HG03520 (cell line): ENCODE measurements around the gene UBE2E1.
"Not testable (repeated sequence)": the region's sequence is repeated elsewhere in the genome, so short reads cannot be mapped to it uniquely, and the experiment has no call there.

ENCODE experiments used
- ATAC-seq: cut with Tn5 transposase; IDR thresholded peaks from one replicate; pipeline ENCODE4 v1.9.1; 2021; ENCODE audit warnings: mild to moderate bottlenecking, moderate library complexity; ENCODE audit not compliant: unreplicated experiment

Gene UBE2E1

GRCh38 chr3:23875113-23875725 lies 69.5 kb downstream of the UBE2E1 start:
- ATAC-seq = no peak

GRCh38 chr3:23876923-23877322 lies 71.2 kb downstream of the UBE2E1 start:
- no peak for ATAC-seq

GRCh38 chr3:23877329-23877980 lies 71.7 kb downstream of the UBE2E1 start:
- ATAC-seq = no peak

- no peak for ATAC-seq
Observed at GRCh38 chr3:23879485-23879884, 73.7 kb downstream of the UBE2E1 start.

DNA sequence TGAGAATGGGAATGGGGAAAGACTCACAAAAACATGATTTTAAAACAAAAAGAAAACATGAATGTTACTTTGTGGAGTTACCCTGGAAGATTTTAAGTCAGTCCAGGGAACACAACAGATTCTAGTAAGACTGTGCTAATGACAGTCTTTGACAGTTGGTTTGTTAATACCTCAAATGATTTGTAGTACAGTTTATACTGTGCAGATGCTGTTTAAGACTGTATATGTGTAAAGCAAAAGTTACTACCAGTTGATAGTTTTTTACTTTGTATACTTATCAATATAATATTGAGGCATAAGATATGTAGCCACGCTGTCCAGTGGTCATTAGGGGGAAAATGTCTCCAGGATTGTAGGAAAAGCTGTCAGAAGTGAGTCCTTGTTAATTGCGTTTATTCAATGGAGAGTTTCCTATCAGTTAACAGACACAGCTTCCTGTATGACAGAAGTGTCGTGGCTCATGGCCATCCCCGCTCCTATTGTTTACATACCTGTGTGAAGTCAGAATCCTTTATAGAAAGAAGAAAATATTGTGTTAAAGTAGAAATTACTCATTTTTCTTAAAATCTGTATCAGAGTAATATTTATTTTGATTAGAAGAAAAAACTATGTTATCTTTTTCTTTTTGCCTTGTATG lies 75.1 kb downstream of the UBE2E1 start:
- ATAC-seq = no peak

DNA sequence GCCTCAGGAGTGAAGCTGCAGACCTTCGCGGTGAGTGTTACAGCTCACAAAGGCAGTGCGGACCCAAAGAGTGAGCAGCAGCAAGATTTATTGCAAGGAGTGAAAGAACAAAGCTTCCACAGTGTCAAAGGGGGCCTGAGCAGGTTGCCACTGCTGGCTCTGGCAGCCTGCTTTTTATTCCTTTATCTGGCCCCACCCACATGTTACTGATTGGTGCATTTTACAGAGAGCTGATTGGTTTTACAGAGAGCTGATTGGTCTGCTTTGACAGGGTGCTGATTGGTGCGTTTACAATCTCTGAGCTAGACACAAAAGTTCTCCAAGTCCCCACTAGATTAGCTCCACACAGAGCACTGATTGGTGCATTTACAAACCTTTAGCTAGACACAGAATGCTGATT lies 76.2 kb downstream of the UBE2E1 start:
- ATAC-seq = not testable (repeated sequence)

GRCh38 chr3:23882487-23882918 lies 76.7 kb downstream of the UBE2E1 start:
- ATAC-seq = no peak

DNA sequence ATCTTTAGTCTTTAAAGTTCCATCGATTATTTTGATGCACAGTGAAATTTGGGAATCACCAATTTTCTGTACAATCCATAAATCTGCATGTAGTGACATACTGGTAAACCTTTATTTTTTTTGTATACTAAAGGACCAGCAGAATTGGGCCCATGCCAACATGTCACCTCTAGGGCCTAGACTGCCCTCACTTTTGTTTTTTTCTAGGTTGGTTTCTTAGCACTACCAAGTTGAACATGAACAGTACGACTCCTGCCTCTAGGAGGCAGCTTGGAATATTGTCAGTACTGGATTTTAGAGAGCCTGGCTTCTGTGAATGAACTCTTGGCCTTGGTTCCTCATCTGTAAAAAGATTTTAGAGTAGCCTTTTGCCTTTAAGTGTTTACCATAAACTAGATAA lies 78.7 kb downstream of the UBE2E1 start:
- no peak for ATAC-seq

GRCh38 chr3:23885210-23885609 lies 79.5 kb downstream of the UBE2E1 start:
- no peak for ATAC-seq

GRCh38 chr3:23886311-23886710 lies 80.6 kb downstream of the UBE2E1 start:
- no peak for ATAC-seq

GRCh38 chr3:23888617-23889228 lies 83.0 kb downstream of the UBE2E1 start:
- ATAC-seq = no peak

GRCh38 chr3:23889386-23889785 lies 83.6 kb downstream of the UBE2E1 start:
- no peak for ATAC-seq

- no peak for ATAC-seq
Observed at GRCh38 chr3:23889950-23890349, 84.2 kb downstream of the UBE2E1 start.

DNA sequence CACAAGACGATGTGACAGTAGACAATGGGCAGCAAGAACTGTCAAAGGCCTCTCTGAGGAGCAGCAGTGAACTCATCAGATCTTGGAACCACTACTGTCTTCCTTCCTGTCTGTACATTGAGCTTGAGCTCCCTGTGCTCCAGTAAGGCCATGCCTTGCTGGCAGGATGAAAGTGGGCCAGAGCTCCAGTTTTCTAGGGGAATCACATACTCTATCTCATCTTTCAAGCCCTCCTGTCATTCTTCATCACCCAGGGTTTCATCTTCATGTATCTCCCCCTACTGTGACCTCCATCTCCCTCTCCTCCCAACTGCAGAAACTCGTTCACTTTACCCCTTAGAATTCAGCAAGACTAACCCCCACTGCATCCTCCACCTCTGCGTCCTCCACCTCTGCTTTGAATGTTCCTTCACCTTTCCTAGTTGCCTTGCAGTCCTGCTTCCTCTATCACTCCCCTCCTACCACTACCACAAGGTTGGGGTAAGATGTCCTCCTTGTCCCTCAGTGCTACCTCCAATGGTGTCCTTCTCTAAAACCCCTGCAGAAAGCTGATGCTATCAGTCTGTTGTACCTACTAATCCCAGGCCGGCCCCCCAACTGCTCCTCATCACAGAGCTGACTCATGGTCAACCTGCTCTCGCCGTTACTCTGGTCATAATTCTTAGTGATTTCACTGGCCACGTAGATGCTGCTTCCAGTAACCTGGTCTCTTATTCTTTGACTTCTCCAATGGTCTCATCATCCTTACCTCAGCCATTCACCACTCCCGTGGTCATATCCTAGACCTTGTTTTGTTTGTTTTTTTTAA lies 88.7 kb downstream of the UBE2E1 start:
- ATAC-seq = no peak

- ATAC-seq = no peak
Observed at GRCh38 chr3:23895181-23895580, 89.4 kb downstream of the UBE2E1 start.

DNA sequence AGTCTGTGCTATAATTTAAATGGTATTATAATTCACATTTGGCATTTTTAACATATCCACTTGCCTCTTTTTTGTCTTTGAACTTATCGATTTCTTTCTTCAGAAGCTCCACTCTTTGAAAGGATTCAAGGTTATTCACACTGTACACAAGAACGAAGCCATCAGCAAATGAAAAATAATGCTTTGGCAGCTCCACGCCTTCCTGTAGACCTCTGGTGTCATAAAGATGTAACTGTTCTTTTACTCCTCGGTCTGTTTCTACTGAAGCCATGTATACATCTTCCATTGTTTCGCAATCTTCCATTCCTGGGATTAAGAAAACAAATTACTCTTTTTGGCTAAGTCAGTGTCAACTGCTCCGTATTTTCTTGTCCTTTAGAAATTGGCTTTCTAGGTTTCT lies 95.0 kb downstream of the UBE2E1 start:
- ATAC-seq = no peak

GRCh38 chr3:23904545-23904944 lies 98.8 kb downstream of the UBE2E1 start:
- ATAC-seq = no peak

GRCh38 chr3:23909341-23909740 lies 103.6 kb downstream of the UBE2E1 start:
- no peak for ATAC-seq

DNA sequence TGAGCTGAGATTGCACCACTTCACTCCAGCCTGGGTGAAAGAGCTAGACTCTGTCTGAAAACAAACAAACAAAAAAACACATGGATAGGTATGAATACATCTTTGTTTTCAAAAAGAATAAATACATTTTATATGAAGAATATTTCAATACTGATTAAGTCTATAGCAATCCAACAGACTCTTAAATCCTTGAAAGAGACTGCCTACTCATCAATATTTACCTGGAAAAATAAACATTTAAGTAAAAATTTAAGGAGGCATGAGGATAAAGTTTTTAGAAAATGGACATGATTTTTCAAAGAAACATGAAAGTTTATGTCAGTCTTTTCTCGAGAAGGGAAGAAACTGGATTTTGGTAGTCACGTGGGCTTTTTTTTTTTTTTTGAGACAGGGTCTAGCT lies 105.6 kb downstream of the UBE2E1 start:
- no peak for ATAC-seq

DNA sequence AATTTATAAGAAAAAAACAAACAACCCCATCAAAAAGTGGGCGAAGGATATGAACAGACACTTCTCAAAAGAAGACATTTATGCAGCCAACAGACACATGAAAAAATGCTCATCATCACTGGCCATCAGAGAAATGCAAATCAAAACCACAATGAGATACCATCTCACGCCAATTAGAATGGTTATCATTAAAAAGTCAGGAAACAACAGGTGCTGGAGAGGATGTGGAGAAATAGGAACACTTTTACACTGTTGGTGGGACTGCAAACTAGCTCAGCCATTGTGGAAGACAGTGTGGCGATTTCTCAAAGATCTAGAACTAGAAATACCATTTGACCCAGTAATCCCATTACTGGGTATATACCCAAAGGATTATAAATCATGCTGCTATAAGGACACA lies 106.6 kb downstream of the UBE2E1 start:
- not testable (repeated sequence) for ATAC-seq

GRCh38 chr3:23913182-23913581 lies 107.4 kb downstream of the UBE2E1 start:
- no peak for ATAC-seq
